Measurements from ENCODE around the gene CDH23.

DNA sequence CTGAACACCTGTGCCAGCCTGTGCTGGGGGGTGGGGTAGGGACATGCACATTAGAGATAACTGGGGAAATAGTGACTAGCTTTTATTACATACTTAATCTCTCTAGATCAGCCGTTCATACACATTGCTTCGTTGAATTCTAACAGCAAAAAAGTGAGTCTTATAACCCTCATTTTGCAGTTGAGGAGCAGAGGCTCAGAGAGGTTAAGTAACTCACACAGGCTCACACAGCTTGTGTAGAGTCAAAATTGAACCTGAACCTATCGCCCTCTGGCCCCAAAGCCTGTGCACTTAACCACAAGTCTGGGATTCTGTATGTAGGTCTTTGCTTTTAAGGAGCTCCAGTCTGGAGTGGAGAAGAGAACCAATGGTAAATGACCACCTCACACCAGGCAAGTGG is 59.9 kb downstream of the CDH23 start:
- TF ChIP-seq, protein P1, sequence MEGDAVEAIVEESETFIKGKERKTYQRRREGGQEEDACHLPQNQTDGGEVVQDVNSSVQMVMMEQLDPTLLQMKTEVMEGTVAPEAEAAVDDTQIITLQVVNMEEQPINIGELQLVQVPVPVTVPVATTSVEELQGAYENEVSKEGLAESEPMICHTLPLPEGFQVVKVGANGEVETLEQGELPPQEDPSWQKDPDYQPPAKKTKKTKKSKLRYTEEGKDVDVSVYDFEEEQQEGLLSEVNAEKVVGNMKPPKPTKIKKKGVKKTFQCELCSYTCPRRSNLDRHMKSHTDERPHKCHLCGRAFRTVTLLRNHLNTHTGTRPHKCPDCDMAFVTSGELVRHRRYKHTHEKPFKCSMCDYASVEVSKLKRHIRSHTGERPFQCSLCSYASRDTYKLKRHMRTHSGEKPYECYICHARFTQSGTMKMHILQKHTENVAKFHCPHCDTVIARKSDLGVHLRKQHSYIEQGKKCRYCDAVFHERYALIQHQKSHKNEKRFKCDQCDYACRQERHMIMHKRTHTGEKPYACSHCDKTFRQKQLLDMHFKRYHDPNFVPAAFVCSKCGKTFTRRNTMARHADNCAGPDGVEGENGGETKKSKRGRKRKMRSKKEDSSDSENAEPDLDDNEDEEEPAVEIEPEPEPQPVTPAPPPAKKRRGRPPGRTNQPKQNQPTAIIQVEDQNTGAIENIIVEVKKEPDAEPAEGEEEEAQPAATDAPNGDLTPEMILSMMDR (IDR thresholded peaks at IDR 0.05): no peak
- no peak for TF ChIP-seq POLR2A (IDR thresholded peaks at IDR 0.05)
